Activated naive CD8-positive, alpha-beta T cell treated with anti-CD3 and anti-CD28 coated beads, Interleukin-2, amount 50 U/mL, for 24 hours (primary cell): Measurements from ENCODE around the gene RASGEF1C.

Experiments used
- ATAC-seq: fragments of 150-1000 bp; cut with Tn5 transposase; one replicate; pipeline ENCODE4 v1.10.0; 2021
- DNase-seq: peaks from one replicate; pipeline ENCODE4 v3.0.0; 2021
- H3K27ac Mint-ChIP-seq: one replicate; pipeline ENCODE4 v1.8.0; 2021; ENCODE audit warnings: mild to moderate bottlenecking, mixed read lengths
- H3K27me3 Mint-ChIP-seq: one replicate; pipeline ENCODE4 v1.8.0; 2021; ENCODE audit warnings: mixed read lengths
- H3K36me3 Mint-ChIP-seq: one replicate; pipeline ENCODE4 v1.8.0; 2021; ENCODE audit warnings: low read depth, mixed read lengths
- H3K4me1 Mint-ChIP-seq: one replicate; pipeline ENCODE4 v1.8.0; 2021; ENCODE audit warnings: mixed read lengths
- H3K4me3 Mint-ChIP-seq: one replicate; pipeline ENCODE4 v1.8.0; 2021; ENCODE audit warnings: mild to moderate bottlenecking, moderate library complexity, mixed read lengths
- H3K9me3 Mint-ChIP-seq: one replicate; pipeline ENCODE4 v1.8.0; 2021; ENCODE audit warnings: mixed read lengths

RASGEF1C gene

DNA sequence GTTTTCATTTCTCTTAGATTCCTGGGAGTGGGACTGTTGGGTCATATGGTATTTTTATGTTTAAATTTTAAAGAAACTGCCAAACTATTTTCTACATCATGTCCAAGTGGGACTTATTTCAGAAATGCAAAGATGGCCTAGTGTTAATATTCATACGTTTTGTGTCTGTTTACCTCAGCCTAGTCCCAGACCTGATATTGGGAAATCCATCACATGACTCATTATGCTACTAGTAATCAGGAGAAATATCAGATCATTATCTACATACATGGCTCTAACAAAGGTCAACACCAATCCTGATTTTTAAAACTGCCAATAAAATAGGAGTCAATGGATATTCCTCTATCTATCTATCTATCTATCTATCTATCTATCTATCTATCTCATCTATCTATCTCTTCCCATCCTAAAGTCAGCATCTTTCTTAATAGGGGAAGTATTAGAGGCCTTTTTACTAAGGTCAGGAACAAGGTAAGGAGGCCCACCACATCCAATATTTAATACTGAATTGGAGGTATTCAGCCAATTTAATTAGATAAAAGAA is 4.7 kb downstream of the RASGEF1C start:
- Mint-ChIP-seq H3K9me3 (no peaks in the 10 kb centered on the region), H3K4me1 (peaks cover 4% of the 10 kb centered on the region), H3K36me3 (no peaks in the 10 kb centered on the region), H3K27me3 (peaks cover 27% of the 10 kb centered on the region), H3K4me3 (no peak overlapping the region), H3K27ac (no peak overlapping the region)
- DNase-seq = no peak
- no peak for ATAC-seq

DNA sequence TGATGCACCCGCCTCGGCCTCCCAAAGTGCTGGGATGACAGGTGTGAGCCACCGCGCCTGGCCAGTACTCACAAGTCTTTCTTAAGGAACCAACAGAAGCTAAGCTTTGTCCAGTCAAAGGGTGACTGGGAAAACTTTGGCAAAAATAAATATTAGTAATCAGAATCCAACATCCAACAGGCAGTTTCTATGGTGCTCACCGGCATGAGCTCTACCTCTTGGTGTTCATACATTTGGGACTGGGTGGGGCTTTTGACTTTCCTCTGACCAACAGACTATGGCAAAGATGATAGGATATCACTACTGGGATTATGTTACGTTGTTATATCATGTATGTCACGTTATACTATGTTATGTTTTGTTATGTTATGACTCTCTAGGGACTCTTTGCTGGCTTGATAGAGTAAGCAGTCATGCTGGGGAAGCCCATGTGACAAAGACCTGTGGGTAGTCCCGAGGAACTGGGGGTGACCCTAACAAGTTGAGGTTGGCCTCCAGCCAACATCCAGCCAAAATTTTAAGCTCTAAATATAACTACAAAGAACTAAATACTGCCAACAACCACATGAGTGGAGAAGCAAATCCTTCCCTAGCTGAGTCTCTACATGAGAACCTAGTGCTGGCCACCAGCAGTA is 6.0 kb downstream of the RASGEF1C start:
- Mint-ChIP-seq H3K27me3 (peaks cover 21% of the 10 kb centered on the region), H3K9me3 (no peaks in the 10 kb centered on the region), H3K4me1 (no peaks in the 10 kb centered on the region), H3K4me3 (no peak overlapping the region), H3K36me3 (no peaks in the 10 kb centered on the region), H3K27ac (no peak overlapping the region)
- ATAC-seq = no peak
- no peak for DNase-seq

DNA sequence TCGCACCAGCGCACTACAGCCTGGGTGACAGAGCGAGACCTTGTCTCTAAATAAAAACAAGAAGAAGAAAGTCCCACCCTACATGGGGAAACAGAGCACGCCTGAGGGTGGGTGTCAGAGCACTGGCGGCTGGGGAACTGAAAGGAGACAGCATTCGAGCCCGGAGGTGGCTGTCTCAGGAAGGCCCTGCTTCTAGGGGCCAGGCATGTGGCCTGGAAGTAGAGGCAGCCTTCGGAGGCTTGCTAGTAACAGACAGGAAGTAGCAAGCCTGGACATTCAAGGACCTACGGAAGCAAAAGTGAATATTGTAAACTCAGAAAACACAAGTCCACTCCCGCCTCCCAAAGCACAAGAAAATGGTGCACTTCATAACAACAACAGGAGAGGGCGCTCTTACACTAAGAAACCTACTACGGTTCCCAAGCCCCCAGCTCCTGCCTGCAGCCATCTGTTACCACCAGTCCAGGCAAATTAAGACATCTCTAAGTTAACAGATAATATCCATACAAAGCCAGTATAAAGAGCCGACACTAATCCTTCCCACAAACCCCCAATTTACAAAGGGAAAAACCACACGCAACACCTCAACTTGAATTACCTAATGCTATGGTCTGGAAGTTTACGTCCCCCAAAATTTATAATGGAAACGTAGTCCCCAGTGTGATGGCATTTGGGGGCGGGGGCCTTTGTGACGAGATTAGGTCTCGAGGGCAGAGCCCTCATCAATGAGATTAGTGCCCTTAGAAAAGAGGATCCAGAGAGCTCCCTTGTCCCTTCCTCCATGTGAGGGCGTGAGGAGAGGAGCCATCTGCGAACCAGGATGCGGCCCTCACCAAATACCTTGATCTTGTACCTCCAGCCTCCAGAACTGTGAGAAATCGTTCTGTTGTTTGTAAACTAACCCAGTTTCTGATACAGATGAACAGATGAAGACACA is 7.7 kb downstream of the RASGEF1C start:
- Mint-ChIP-seq H3K9me3 (no peaks in the 10 kb centered on the region), H3K4me3 (no peak overlapping the region), H3K27me3 (peaks cover 6% of the 10 kb centered on the region), H3K36me3 (no peaks in the 10 kb centered on the region), H3K27ac (no peak overlapping the region), H3K4me1 (no peaks in the 10 kb centered on the region)
- peak; percentile 16 for DNase-seq
- ATAC-seq = no peak

DNA sequence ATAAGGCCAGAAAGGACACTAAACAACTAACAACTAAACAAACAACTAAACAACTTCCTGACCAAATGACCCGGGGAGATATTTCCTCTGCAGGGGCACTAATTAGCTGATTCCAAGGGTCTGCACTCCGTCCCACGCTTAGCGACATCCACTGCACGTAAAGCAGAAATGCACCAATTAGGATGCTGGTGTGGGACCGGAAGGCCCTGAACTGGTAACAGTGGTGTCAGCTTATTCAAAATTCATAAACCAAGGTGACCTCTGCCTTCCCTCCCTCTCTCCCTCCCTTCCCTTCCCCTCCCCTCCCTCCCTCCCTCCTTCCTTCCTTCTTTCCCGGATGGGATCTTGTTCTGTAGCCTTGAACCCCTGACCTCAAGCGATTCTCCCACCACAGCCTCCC is 9.6 kb downstream of the RASGEF1C start:
- no peaks in the 10 kb centered on the region for H3K4me1 Mint-ChIP-seq
- no peaks in the 10 kb centered on the region for H3K9me3 Mint-ChIP-seq
- no peak overlapping the region for H3K4me3 Mint-ChIP-seq
- no peak overlapping the region for H3K27ac Mint-ChIP-seq
- H3K36me3 Mint-ChIP-seq = no peaks in the 10 kb centered on the region
- no peak for ATAC-seq
- peaks cover 3% of the 10 kb centered on the region for H3K27me3 Mint-ChIP-seq
- DNase-seq = no peak

DNA sequence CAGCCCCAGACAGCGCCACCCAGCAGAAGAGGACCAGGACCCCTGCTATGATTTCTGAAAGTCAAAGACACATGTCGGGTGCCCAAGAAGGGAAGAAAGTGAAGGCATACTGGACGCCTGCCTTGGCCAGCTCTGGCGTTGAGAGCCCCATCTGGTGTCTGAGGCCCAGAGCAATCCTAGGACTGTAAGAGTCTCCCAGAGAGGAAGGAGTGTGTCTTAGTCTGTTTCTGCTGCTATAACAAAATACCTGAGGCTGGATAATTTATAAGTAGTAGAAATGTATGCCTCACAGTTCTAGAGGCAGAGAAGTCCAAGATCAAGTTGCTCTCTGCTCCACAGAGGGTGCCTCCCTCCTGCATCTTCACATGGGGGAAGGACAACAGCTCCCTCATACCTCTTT is 10.8 kb downstream of the RASGEF1C start:
- DNase-seq (no peak), ATAC-seq (no peak)
- H3K27ac Mint-ChIP-seq = no peak overlapping the region
- H3K4me1 Mint-ChIP-seq = no peaks in the 10 kb centered on the region
- H3K4me3 Mint-ChIP-seq = no peak overlapping the region
- H3K36me3 Mint-ChIP-seq = no peaks in the 10 kb centered on the region
- H3K9me3 Mint-ChIP-seq = no peaks in the 10 kb centered on the region
- H3K27me3 Mint-ChIP-seq = peaks cover 3% of the 10 kb centered on the region

DNA sequence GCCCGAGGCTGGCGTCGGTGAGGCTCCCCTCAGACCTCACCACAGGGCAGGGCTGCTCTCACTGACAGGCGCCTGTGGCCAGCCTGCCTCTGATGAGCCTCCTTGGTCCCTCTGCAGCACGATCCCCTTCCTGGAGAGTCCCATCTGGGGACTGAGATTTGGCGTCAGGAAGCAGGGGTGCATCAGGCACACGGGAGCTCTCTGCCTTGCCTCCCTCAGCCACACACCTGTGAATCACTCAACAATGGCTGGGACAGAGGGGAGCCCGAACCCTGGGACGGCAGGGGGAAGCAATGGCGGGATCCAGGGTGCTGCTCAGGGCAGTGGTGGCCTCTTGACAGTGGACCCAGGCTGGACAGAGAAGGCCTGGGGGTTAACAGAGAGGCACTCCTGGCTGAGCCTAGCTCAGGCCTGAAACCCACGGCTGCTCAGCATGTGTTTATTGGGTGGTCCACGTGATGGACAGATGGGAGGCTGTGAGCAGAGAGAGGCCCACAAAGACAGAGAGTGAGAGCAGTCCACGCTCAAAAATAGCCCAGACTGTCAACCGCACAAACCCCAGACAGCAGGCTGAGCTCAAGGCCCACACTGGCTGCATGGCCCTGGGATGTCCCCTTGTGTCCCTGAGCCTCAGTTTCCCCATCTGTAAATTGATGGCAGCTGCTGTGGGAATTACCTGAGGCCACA is 11.9 kb downstream of the RASGEF1C start:
- Mint-ChIP-seq H3K4me1 (no peaks in the 10 kb centered on the region), H3K4me3 (no peak overlapping the region)

DNA sequence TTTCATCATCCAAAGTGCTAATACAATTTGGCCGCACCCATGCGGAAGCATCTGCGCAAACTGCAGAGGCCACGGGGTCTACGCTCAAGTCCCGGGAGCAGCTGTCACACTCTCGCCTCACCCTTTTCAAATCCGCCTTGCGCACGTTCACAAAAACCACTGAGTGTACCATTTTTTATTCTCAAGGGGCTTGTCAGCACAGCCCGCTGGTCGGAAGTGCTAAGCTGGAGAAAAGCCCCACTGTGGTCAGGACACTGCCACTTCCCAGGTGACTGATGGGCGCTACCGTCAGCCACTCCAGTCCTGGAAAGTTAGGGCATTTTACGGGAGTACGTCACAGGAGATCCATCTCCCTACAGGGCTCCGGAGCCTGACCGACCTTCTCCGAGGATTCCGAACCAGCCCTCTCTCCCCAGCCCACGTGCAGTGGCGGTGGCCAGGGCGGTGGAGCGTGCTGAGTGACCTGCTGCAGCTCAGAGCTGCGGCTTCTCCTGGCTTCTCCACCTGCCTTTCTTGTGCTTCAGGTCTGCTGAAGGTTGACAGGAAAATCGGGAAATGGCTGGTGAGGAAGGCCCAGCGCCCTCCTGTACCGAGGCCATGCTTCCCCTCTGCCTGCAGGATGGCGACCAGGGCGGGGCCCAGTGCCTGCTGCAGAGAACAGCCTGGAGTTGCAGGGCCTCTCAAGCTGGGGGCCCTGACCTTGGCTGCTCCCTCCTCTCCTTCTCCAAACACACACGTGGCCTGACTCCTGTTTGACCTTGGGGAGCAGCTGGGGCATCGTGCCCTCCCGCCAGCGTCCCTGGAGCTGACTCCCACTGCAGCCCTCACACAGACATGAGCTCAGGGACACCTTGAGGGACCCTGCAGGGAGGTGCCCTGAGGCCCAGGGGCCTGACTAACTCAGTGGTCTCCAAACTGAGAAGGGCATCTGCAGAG is 14.3 kb downstream of the RASGEF1C start:
- Mint-ChIP-seq H3K27me3 (no peaks in the 10 kb centered on the region), H3K27ac (no peak overlapping the region), H3K4me3 (no peak overlapping the region), H3K9me3 (no peaks in the 10 kb centered on the region), H3K4me1 (no peaks in the 10 kb centered on the region), H3K36me3 (no peaks in the 10 kb centered on the region)
- no peak for ATAC-seq
- no peak for DNase-seq

More for the DNA sequence above, 11.9 kb downstream of the RASGEF1C start:
- H3K27me3 Mint-ChIP-seq = no peaks in the 10 kb centered on the region
- ATAC-seq = no peak
- no peaks in the 10 kb centered on the region for H3K36me3 Mint-ChIP-seq
- no peak for DNase-seq
- no peak overlapping the region for H3K27ac Mint-ChIP-seq
- H3K9me3 Mint-ChIP-seq = no peaks in the 10 kb centered on the region

DNA sequence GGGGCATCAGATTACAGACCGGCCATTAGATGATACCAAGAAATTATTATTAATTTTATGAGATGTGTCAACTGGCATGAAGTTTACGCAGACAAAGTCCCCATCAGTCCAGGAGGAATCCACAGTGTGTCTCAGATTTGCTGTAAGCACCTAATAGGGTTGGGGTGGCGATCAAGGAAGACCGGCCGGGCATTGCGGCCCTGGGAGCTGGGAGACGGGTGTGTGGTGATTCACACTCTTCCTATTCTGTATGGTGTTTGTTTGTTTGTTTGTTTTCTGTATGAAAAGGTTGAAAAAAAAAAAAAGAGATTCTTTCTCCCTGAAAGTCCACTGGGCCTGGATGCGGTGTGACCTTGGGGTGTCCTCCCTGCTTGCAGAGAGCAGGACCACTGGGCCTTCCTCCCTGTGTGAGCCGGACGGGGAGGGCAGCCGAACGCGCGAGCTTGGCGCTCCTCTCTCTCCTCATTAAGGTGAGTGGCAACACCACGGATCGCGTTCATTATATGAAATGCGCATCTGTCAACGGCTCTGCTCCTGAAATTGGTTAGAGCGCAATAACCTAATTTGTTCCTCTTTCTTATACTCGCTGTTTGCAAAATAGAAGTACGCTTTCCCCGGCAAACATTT is 15.1 kb downstream of the RASGEF1C start:
- DNase-seq (no peak), ATAC-seq (no peak)
- no peaks in the 10 kb centered on the region for H3K9me3 Mint-ChIP-seq
- peaks cover 2% of the 10 kb centered on the region for H3K27me3 Mint-ChIP-seq
- H3K4me1 Mint-ChIP-seq = no peaks in the 10 kb centered on the region
- peaks cover 2% of the 10 kb centered on the region for H3K36me3 Mint-ChIP-seq
- no peak overlapping the region for H3K27ac Mint-ChIP-seq
- H3K4me3 Mint-ChIP-seq = no peak overlapping the region

DNA sequence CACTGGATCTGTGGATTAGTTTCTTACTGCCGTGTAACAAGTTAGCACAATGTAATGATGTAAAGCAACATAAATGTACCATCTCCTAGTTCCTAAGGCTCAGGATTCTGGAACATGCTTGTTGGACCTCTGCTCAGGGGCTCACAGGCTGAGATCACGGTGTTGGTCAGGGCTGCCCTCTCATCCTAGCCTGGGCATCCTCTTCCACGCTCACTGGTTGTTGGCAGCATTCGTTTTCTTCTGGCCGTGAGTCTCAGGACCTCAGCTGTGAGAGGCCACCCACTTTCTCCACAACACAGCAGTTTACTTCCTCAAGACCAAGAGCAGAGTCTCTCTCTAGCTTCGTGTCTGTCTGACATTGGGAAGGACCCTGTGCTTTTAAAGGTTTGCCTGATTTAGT is 17.3 kb downstream of the RASGEF1C start:
- Mint-ChIP-seq H3K27ac (no peak overlapping the region), H3K4me3 (no peak overlapping the region), H3K4me1 (no peaks in the 10 kb centered on the region), H3K27me3 (peaks cover 2% of the 10 kb centered on the region), H3K9me3 (peaks cover 4% of the 10 kb centered on the region), H3K36me3 (peaks cover 2% of the 10 kb centered on the region)
- DNase-seq (no peak), ATAC-seq (no peak)

DNA sequence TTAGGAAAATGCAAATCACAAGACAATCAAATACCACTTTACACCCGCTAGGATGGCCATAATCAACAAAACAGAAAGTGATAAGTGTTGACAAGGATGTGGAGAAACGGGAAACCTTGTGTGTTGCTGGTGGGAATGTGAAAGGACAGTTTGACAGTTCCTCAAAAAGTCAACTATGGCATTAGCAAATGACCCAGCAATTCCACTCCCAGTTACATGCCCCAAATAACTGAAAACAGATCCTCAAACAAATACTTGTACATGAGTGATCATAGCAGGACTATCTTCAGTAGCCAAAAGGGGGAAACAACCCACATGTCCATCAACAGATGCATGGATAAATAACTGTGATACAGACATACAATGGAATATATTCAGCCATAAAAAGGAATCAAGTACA is 21.2 kb downstream of the RASGEF1C start:
- DNase-seq (no peak), ATAC-seq (no peak)
- H3K27ac Mint-ChIP-seq = no peak overlapping the region
- no peaks in the 10 kb centered on the region for H3K4me1 Mint-ChIP-seq
- H3K9me3 Mint-ChIP-seq = peaks cover 11% of the 10 kb centered on the region
- H3K27me3 Mint-ChIP-seq = peaks cover 3% of the 10 kb centered on the region
- H3K36me3 Mint-ChIP-seq = peaks cover 2% of the 10 kb centered on the region
- H3K4me3 Mint-ChIP-seq = no peak overlapping the region

DNA sequence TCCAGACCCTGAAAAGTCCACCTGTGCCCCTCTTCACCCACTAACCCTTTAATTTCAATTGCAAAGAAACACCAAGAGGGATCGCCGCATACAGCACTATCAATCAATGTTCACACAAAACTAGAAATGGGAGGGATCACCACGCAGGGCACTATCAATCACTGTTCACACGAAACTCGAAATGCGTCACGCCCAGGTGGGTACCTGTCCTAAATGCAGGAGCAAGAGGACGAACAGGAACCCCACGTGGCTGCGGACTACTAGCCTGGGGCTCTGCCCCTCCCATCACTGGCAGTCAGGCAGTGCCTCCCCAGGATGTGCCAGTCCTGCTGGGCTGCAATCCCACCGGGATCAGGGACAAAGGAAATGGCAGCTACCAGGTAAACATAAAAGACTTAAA is 28.2 kb downstream of the RASGEF1C start:
- Mint-ChIP-seq H3K9me3 (peaks cover 9% of the 10 kb centered on the region), H3K27ac (no peak overlapping the region), H3K4me1 (no peaks in the 10 kb centered on the region), H3K36me3 (no peaks in the 10 kb centered on the region), H3K27me3 (peaks cover 10% of the 10 kb centered on the region), H3K4me3 (no peak overlapping the region)
- ATAC-seq (no peak), DNase-seq (no peak)

DNA sequence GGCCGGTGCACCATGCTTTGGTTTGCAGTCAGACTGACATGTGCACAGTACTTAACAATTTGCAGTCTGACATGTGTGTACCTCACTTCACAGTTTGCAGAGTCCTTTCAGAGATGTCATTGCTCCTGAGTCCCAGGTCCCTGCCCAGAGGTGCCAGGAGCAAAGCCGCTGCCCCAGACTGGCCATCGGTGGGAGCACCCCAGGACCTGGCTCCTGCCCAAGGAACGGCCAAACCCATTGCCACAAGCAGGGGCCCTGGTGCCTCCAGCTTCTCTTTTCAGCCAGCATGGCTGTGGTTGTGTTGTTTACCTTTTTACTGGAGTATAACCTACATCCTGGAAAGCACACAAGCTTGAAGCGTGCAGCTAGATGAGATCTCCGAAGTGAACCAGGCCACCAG is 28.6 kb downstream of the RASGEF1C start:
- Mint-ChIP-seq H3K27ac (no peak overlapping the region), H3K27me3 (peaks cover 10% of the 10 kb centered on the region), H3K9me3 (peaks cover 9% of the 10 kb centered on the region), H3K4me3 (no peak overlapping the region), H3K4me1 (no peaks in the 10 kb centered on the region), H3K36me3 (no peaks in the 10 kb centered on the region)
- ATAC-seq (no peak), DNase-seq (no peak)

DNA sequence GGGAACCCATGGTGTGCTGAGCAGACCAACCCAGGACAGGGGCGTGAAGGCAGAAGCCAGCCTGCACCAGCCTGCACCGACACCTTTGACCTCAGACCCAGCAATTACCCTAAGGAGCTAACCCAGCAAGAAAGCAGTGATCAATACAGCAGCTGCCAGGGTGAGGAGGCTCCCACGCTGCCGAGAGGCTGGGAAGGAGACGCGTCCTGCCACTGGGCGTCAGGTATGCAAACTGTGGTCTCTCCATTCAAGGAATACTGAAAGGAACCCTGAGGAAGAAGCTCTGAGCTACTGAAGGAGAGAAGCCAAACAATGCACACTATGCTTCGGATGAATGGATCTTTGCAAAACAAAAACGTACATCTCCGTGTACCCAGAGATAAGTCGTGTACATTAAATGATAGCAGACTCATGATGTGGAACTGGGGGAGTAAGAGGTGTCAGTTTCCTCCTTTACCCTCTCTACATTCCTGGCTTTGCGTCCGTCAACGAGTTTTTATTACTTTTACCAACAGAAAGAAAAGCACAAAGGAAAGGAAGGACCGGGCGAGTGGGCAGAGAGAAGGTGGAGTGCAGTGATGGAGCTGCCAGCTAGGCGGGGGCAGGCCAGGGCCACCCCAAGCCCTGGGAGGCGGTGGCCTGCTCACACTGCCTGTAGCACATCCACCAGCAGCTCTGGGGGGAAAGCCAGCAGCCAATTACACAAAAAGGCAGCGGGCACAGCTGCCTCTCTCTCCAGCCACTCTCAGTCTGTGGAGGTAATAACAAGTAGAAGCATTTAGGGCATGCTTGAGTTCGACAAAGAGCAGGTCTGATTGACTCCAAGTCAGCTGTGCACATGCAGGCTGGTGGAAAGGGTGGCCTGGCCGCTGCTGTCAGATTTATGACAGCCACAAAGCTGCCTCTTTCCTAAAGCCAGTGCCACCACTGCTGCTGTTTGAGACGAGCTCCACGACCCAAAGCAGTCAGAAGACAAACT is 29.3 kb downstream of the RASGEF1C start:
- DNase-seq (no peak), ATAC-seq (no peak)
- Mint-ChIP-seq H3K9me3 (peaks cover 9% of the 10 kb centered on the region), H3K36me3 (no peaks in the 10 kb centered on the region), H3K27me3 (peaks cover 10% of the 10 kb centered on the region), H3K4me1 (no peaks in the 10 kb centered on the region), H3K27ac (no peak overlapping the region), H3K4me3 (no peak overlapping the region)
